Activated CD4-positive, alpha-beta T cell treated with anti-CD3 and anti-CD28 coated beads, Interleukin-2, amount 50 U/mL, for 1 hour (primary cell): ENCODE measurements around the gene GABPB1.
"Not testable (repeated sequence)": the region's sequence is repeated elsewhere in the genome, so short reads cannot be mapped to it uniquely, and the experiment has no call there.

ENCODE experiments used
- DNase-seq: peaks from one replicate; pipeline ENCODE4 v3.0.0-alpha.2; 2020

Gene GABPB1

DNA sequence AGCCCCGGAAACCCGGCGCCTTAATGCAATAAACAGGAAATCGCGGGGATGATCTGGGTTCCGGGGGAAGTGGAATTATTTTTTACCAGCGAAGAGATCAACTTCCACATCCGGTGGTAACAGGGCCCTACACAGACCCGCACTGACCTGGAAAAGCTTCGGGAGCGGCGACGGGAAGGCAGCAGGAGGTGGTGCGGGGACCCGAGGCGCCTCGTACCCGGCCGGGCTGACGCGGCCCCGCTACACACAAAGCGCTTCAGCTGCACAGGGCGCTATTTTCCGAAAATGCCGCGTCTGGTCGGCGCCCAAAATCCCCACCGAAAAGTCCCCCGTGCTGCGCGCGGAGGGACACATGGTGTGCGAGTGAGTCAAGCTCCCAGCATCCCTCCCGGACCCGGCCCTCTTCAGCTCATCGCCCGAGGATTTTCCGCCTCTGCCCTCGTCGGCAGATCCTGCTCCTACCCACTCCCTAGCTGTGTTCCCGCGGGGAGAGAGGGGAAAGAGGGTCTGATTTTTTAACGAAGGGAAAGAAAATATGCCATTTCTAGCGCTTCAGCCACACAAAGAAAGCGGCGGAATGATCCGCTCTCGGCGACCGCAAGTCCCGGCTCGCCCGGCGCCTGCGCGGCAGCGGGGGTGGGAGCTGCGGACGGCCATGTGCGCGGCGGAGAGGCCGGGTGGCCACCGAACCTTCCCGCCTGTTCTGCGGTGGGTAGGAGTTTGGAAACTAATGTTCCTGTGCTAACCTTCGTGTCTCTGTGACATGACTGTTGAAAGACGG lies at the start of gene GABPB1:
Gene GABPB1 (minus strand): TSS at position 361 of the 781 bp plus-strand sequence. CDS start 45,400 bp downstream, outside the sequence.
- peak; percentile 82 for DNase-seq

DNA sequence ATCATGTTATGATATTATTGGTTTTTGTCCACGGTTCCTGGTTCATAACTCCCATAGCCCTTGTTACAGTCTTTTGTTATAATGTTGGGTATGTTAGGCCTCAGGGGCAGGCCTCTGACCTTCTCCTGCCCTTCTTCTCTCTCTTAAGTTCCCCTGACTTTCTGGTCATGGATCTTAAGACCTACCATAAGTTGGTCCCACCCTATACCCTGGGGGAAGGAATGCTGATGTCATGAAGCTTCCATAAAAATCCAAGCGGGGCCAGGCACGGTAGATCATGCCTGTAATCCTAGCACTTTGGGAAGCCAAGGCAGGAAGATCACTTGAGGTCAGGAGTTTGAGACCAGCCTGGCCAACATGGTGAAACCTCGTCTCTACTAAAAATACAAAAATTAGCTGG lies 36.6 kb upstream of the GABPB1 start:
- DNase-seq: not testable (repeated sequence)

DNA sequence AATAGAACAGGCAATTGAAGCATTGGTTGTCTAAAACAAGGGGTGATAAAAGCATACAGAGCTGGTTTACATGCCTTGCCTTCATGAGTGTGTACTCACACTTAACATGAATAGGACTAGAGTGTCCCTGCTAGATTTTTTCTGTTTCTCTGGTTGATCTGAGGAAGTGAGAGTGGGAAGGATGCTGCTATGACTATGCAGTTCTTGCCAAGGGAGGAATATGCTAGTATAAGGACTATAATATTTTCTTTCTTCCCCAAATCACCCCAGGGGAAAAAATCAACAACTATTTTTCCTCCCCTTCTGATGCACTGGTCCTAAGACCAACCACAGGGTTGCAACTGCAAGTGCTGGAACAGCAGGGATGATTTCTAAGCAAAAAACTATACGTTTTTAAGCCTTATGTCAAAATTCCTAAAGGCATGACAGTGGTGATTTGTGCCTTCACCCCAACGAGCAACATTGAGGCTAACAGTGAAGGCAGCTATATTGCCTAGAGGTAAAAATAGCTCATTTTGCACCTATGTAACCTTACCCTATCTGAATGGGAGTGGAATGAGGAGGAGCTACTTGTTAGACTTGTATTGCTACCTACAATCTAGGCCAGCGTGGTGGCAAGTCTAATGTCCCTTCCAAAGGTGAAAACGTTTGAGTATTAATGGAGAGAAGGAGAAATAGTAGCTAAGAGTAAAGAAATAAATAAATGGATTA lies 35.7 kb upstream of the GABPB1 start:
- no peak for DNase-seq

DNA sequence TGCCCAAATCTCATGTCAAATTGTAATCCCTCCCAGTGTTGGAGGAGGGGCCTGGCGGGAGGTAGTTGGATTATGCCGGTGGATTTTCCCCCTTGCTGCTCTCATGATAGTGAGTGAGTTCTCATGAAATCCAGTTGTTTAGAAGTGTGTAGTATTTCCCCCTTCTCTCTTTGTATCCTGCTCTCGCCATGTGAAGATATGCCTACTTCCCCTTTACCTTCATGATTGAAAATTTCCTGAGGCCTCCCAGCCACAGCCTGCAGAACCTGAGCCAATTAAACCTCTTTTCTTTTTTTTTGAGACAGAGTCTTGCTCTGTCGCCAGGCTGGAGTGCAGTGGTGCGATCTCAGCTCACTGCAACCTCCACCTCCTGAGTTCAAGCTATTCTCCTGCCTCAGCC lies 27.4 kb upstream of the GABPB1 start:
- DNase-seq: not testable (repeated sequence)

DNA sequence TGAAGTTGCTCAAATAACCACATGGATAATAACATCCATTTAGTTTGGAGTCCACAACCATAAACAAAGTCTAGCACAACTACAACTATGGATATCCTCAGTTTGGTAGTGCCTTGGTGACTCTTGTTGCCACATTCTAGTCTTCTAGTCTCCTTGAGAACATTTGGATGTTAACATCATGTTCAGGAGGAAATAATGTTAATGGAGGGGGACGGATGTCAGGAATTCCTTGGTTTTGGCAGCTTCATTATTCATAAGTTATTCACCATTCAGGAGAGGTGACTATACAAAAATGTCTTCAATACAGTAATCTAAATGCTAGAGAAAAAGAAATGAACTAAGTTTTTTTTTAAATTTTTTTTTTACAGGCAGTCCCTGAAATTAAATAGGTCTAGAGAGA lies 26.4 kb upstream of the GABPB1 start:
- DNase-seq: no peak

DNA sequence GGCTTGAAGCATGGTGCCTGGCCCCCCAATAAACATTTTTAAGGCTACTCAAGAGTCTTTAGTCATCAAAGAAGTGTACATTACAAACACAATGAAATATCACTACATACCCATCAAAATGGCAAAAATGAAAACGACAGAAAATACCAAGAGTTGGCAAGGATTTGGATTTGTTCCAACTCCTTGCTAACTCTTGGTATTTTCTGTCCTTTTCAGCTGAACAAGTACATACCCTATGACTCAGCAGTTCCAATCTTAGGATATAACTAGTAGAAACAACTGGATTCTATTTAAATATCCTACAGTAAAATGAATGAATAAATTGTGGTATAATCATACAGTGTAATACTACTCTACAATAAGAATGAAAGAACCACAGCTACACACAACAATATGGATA lies 25.1 kb upstream of the GABPB1 start:
- no peak for DNase-seq

- not testable (repeated sequence) for DNase-seq
Observed at GRCh38 chr15:50379413-50379812, 24.4 kb upstream of the GABPB1 start.

DNA sequence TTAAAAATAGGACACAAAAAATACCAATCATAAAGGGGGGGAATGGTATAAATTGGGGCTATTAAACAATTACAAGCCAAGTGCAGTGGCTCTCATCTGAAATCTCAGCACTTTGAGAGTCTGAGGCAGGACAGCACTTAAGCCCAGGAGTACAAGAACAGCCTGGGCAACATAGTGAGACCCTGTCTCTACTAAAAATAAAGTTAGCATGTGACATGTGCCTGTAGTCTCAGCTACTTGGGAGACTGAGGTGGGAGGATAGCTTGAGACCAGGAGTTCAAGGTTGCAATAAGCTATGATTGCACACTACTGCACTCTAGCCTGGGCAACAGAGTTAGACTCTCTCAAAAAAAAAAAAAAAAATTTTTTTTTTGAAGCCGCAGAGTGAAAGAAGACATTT lies 23.8 kb upstream of the GABPB1 start:
- no peak for DNase-seq

DNA sequence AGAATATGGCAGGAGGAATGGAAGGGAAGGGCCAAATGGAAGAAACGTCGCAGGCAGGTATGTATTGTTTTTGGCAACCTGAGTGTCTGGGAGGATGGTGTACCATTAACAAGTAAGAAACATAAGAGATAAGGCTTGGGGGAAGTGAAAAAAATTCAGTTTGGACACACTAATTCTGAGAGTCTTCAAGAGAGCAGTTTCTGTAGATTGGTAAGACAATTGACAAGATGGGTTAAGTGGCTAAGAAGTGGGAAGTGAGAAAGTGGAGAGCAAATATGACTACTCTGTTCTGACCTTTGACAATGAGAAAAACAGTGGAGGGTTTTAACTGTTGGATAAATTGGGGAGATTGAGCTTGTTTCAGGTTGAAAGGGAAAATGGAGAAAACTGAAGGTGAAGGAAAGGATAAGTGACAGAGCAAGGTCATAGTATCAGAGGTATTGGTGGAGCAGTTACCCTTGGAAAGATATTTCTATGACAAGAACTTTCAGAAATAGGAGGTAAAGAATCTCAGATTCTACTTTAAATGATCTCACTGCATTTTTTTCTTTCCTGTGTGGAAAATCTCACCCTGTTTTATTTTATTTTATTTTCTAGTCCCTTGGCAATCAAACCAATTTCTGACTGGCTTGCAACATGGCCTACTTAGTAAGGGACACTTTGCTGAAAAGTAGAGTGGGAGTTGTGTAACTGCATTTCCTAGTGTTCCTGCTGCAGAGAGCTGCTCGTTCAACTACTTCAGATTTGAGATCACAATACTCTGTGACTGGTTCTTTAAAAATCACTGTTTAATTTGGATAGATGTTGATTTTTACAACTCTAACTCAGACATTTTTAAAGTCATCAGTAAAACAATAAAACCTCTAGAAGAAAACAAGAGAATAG lies 23.1 kb upstream of the GABPB1 start:
- DNase-seq: no peak

- not testable (repeated sequence) for DNase-seq
Observed at GRCh38 chr15:50369564-50369963, 14.6 kb upstream of the GABPB1 start.

DNA sequence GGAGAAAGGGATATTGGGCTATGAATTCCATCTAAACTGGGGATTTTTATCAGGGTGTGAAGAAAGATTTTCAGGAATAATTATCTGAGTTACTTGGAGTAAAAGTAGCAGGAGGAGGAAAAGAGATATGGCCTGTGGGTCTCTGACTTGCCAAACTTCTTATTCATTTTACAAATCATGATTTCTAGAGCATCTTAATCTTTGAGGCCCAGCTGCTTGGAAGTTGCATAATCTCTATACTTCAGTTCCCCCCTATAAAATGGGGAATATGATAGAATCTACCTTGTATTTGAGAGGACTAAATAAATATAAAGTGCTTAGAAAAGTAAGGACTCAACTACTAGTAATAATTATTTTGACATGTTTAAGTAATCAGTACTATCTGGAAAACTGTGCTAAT lies 11.0 kb upstream of the GABPB1 start:
- no peak for DNase-seq

- DNase-seq: no peak
Observed at GRCh38 chr15:50365570-50365969, 10.6 kb upstream of the GABPB1 start.

- no peak for DNase-seq
Observed at GRCh38 chr15:50363612-50364011, 8.6 kb upstream of the GABPB1 start.

- no peak for DNase-seq
Observed at GRCh38 chr15:50361756-50362155, 6.8 kb upstream of the GABPB1 start.

DNA sequence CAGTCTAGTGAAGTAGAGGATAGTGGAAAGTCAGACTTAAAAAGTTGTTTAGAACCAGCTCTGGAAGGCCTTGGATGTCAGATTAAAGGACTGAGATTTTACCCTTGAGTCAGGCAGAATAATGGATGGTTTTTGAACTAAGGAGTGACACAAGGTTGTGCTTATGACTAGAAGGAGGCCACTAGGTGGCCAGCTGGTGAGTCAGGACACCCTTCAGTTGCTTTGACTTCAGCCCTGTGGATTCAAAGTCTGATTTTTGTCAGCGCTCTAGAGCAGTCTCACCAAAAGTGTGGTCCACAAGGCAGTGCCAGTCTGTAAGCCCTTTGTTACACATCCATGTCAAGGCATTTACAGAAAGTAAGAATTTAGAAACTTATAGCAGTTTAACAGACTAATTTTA lies 3.8 kb upstream of the GABPB1 start:
- peak; percentile 16 for DNase-seq

DNA sequence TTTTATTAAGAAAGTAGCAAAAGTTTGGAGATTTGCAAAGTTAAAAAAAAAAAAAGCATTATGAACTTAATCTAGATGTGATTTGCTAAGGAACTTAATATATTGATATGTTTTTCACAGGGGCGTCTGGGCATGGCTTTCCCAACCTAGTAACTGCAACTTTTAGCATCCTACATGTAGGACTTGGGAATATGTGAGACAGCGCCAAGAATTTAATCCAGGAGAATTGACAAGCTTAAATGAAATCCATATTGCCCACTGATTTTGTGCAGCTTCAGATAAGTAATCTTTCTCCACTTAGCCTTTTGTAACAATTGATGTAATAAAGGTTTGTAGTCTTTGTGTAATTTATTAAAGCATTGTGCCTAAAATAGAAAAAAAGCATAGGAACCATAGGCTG lies 982 bp upstream of the GABPB1 start:
- no peak for DNase-seq

DNA sequence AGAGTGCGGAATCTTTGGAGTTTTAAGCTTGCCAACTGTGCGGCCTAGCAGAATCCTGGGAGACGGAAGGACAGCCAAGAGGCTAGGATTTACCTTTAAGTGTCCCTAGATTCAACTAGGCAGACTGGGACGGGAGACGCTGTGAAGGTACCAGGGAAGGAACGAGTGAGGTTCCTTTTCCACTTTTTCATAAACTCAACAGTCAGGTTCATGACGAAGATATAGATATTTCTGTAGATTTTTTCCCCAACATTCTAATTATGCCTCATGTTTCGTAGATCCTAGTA lies 564 bp upstream of the GABPB1 start:
- no peak for DNase-seq

GRCh38 chr15:50353975-50354837 lies 792 bp downstream of the GABPB1 start:
- peak; percentile 46 for DNase-seq

DNA sequence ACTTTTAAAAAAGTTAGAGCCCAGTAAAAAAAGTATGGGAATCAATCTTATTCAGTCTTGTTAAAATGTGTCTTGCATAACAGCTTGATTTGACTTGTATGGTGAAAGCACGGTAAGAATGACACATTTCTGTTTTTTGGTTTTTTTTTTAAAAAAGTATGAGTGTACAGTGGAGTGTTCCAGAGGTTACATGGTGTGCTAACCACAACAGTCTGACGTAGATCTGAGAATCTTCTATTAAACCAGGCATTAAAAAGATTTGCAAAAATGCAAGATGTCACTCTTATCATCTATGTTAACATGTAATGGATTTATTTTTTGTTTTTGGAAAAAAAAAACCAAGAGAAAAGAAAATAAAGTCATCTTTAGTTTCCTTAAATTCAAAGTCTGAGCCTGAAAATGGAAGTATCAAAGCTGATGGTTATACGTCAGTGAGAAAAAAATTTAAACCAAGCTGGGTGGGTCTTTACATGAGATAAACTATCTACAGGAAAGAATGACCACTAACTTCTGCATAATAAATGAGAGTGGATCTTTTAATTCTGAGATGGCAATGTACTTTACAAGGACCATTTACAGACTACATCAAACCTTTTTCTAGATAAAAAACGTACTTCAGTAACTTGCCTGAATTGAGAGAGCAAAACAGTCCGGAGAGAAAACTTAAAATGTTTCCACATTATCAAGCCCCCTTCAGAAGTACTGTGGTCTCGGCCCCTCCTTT lies 1.6 kb downstream of the GABPB1 start:
- DNase-seq: no peak

- DNase-seq: no peak
Observed at GRCh38 chr15:50350621-50351020, 4.4 kb downstream of the GABPB1 start.

GRCh38 chr15:50345298-50345697 lies 9.7 kb downstream of the GABPB1 start:
- DNase-seq: no peak

GRCh38 chr15:50344006-50344464 lies 11.0 kb downstream of the GABPB1 start:
- DNase-seq: no peak
